Osteoblast (primary cell): ENCODE results near the gene DHX38. TPM values are rescaled to one million over a fixed set of nuclear protein-coding genes. Genes with fewer than 3 reads are reported as not detected.

Source experiments
- DNase-seq: peaks from one replicate; pipeline ENCODE4 v3.0.0; 2011; ENCODE audit warnings: low spot score, mixed read lengths; ENCODE audit not compliant: insufficient read length; ENCODE audit errors: missing footprints
- H2AFZ ChIP-seq: 2 replicates; pipeline ENCODE4 v1.6.0; 2011; ENCODE audit warnings: mild to moderate bottlenecking, low read length
- H3K27ac ChIP-seq: 2 replicates; pipeline ENCODE4 v1.5.1; 2011; ENCODE audit warnings: mild to moderate bottlenecking, low read depth, low read length, moderate library complexity
- H3K27me3 ChIP-seq: 2 replicates; pipeline ENCODE4 v1.6.0; 2012; ENCODE audit warnings: mild to moderate bottlenecking, control low read depth, inconsistent platforms, low read length, moderate library complexity; ENCODE audit not compliant: insufficient read depth
- H3K36me3 ChIP-seq: 2 replicates; pipeline ENCODE4 v1.5.1; 2011; ENCODE audit warnings: mild to moderate bottlenecking, low read length, control low read depth, moderate library complexity; ENCODE audit not compliant: insufficient read depth
- H3K4me1 ChIP-seq: 2 replicates; pipeline ENCODE4 v1.5.1; 2011; ENCODE audit warnings: mild to moderate bottlenecking, low read length, control low read depth, moderate library complexity; ENCODE audit not compliant: insufficient read depth
- H3K4me2 ChIP-seq: 2 replicates; pipeline ENCODE4 v1.6.0; 2011; ENCODE audit warnings: mild to moderate bottlenecking, low read length; ENCODE audit not compliant: insufficient read depth
- H3K4me3 ChIP-seq: fragments of 200-600 bp; sonication (generic); 3 replicates; pipeline ENCODE4 v1.5.1; 2012; ENCODE audit warnings: mild to moderate bottlenecking, low read length, inconsistent platforms; ENCODE audit not compliant: insufficient read depth
- H3K79me2 ChIP-seq: 2 replicates; pipeline ENCODE4 v1.6.0; 2012; ENCODE audit warnings: mild to moderate bottlenecking, low read length, control low read depth, inconsistent platforms; ENCODE audit not compliant: insufficient read depth
- H3K9me3 ChIP-seq: 2 replicates; pipeline ENCODE4 v1.5.1; 2011; ENCODE audit warnings: low read depth, low read length, control low read depth
- H4K20me1 ChIP-seq: 2 replicates; pipeline ENCODE4 v1.6.0; 2012; ENCODE audit warnings: mild to moderate bottlenecking, low read length, control low read depth; ENCODE audit not compliant: insufficient read depth
- CTCF ChIP-seq: IDR thresholded peaks from 2 replicates; pipeline ENCODE4 v1.5.1; 2011; ENCODE audit warnings: mild to moderate bottlenecking, low read depth, low read length, moderate library complexity; ENCODE audit errors: extremely low read depth
- total RNA-seq: library from RNA; depleted of rRNA; stranded (reverse); fragments of >200 nt; gene quantifications from 2 replicates; pipeline ENCODE4 v1.2.3, GENCODE V29; 2012

Gene DHX38
- total RNA-seq, 1 donor: 51.4 TPM

GRCh38 chr16:72101195-72101594, 7.5 kb downstream of the DHX38 start:
- TF ChIP-seq CTCF: no peak
- Histone ChIP-seq H3K27me3 (no peaks in the 10 kb centered on the region), H4K20me1 (peaks cover 12% of the 10 kb centered on the region), H3K79me2 (peaks cover 20% of the 10 kb centered on the region), H3K4me2 (no peak overlapping the region), H3K9me3 (no peaks in the 10 kb centered on the region), H3K4me3 (no peak overlapping the region), H3K4me1 (no peaks in the 10 kb centered on the region), H2AFZ (no peak overlapping the region), H3K27ac (no peak overlapping the region), H3K36me3 (peaks cover 90% of the 10 kb centered on the region)
- no peak for DNase-seq

- no peak overlapping the region for H3K27ac ChIP-seq
- peak; percentile 59 for DNase-seq
- H3K9me3 ChIP-seq: no peaks in the 10 kb centered on the region
- H3K4me2 ChIP-seq: no peak overlapping the region
- peaks cover 95% of the 10 kb centered on the region for H3K36me3 ChIP-seq
- no peak overlapping the region for H2AFZ ChIP-seq
- no peak overlapping the region for H3K4me3 ChIP-seq
- H3K27me3 ChIP-seq: no peaks in the 10 kb centered on the region
- H3K79me2 ChIP-seq: no peaks in the 10 kb centered on the region
- TF ChIP-seq CTCF: no peak
- H3K4me1 ChIP-seq: no peaks in the 10 kb centered on the region
- no peaks in the 10 kb centered on the region for H4K20me1 ChIP-seq
Observed at GRCh38 chr16:72104905-72105304, 11.3 kb downstream of the DHX38 start.

- Histone ChIP-seq H2AFZ (no peak overlapping the region), H3K4me3 (no peak overlapping the region), H3K4me1 (no peaks in the 10 kb centered on the region), H3K36me3 (peaks cover 94% of the 10 kb centered on the region), H3K4me2 (no peak overlapping the region), H3K27ac (no peak overlapping the region), H4K20me1 (no peaks in the 10 kb centered on the region), H3K27me3 (no peaks in the 10 kb centered on the region), H3K9me3 (no peaks in the 10 kb centered on the region), H3K79me2 (no peaks in the 10 kb centered on the region)
- DNase-seq: peak; percentile 72
- no peak for TF ChIP-seq CTCF
Observed at GRCh38 chr16:72105978-72106377, 12.3 kb downstream of the DHX38 start.

- Histone ChIP-seq H3K4me1 (no peaks in the 10 kb centered on the region), H3K4me3 (no peak overlapping the region), H3K4me2 (no peak overlapping the region), H2AFZ (no peak overlapping the region), H3K27me3 (no peaks in the 10 kb centered on the region), H3K27ac (no peak overlapping the region), H3K9me3 (no peaks in the 10 kb centered on the region), H3K79me2 (no peaks in the 10 kb centered on the region), H3K36me3 (peaks cover 91% of the 10 kb centered on the region), H4K20me1 (no peaks in the 10 kb centered on the region)
- no peak for TF ChIP-seq CTCF
- DNase-seq: peak; percentile 37
Observed at GRCh38 chr16:72107371-72107770, 13.7 kb downstream of the DHX38 start.
